Fibroblast of villous mesenchyme (primary cell): ENCODE data around the gene NDUFV2. TPM values are rescaled to one million over a fixed set of nuclear protein-coding genes. Genes with fewer than 3 reads are reported as not detected.

Experiments
- DNase-seq: peaks from one replicate; pipeline ENCODE4 v3.0.0-alpha.2; 2010; ENCODE audit warnings: low read depth
- H3K4me3 ChIP-seq: 2 replicates; pipeline ENCODE4 v1.5.1; 2011; ENCODE audit warnings: low read depth, mild to moderate bottlenecking, low read length
- total RNA-seq: library from RNA; depleted of rRNA; stranded (reverse); fragments of >200 nt; gene quantifications from 2 replicates; pipeline ENCODE4 v1.2.3, GENCODE V29; 2012
- TF ChIP-seq, protein P1 (sequence below): IDR thresholded peaks from 2 replicates; pipeline ENCODE4 v1.5.1; 2012; ENCODE audit warnings: low read depth, mild to moderate bottlenecking, low read length; ENCODE audit not compliant: insufficient read depth

Gene NDUFV2
- total RNA-seq, 1 donor, result 127 TPM

DNA sequence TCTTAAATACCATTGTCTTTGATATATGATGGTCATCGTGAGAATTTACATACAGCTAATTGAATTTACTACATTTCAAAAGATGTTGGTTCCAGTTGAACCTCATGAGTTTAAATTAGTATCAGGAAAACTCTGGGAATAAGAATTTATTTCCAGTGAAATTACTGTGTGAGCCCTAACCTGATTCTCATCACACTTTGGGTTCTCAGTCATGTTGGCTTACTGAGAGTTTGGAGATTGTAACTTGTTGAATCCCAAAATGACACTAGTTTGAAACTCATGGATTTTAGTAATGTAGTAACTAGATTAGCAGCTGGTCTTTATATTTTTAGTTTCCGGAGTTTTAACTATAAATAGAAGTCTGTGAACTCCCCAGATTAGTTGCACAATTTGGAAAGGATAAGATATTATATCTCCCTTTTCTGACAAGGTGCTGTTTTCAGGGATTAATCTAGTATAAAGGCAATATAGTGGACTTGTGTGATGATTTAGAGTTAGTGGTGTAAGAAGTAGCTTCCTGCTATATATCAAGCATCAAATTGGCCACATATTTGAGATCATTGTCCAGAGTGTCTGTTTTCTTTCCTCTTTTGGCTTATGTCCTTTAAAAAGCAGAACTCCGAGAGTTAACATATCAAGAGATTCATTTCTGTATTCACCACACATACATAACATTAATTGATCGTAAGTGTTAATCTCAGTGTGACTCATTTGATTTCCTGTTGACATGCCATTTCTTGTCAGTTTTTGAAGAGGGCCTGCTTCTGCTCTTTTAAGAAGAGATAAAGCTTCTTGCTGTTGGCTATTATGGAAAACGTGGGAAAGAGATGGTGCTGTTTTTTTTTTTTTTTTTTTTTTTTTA is 15.7 kb downstream of the NDUFV2 start:
- DNase-seq, result peak; percentile 79
- TF ChIP-seq, protein P1, sequence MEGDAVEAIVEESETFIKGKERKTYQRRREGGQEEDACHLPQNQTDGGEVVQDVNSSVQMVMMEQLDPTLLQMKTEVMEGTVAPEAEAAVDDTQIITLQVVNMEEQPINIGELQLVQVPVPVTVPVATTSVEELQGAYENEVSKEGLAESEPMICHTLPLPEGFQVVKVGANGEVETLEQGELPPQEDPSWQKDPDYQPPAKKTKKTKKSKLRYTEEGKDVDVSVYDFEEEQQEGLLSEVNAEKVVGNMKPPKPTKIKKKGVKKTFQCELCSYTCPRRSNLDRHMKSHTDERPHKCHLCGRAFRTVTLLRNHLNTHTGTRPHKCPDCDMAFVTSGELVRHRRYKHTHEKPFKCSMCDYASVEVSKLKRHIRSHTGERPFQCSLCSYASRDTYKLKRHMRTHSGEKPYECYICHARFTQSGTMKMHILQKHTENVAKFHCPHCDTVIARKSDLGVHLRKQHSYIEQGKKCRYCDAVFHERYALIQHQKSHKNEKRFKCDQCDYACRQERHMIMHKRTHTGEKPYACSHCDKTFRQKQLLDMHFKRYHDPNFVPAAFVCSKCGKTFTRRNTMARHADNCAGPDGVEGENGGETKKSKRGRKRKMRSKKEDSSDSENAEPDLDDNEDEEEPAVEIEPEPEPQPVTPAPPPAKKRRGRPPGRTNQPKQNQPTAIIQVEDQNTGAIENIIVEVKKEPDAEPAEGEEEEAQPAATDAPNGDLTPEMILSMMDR, result no peak
- no peak overlapping the region for H3K4me3 ChIP-seq

DNA sequence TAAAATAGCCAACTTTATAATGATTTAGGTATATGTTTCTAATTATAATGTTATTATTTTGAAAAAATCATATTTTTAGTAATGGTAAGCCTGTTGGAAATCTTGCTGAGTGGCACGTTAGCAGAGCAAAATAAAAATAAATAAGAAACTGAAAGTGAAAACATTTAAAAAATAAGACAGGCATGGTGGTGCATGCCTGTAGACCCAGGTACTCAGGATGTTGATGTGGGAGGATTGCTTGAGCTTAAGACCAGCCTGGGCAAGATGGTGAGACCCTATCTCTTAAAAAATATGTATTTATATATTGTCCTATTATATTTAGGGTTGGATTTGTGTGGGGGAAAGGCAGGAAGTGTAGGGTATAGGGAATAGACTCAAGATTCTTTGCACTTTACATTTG is 18.3 kb downstream of the NDUFV2 start:
- DNase-seq, result no peak
- TF ChIP-seq, protein P1, result no peak
- H3K4me3 ChIP-seq, result no peak overlapping the region

DNA sequence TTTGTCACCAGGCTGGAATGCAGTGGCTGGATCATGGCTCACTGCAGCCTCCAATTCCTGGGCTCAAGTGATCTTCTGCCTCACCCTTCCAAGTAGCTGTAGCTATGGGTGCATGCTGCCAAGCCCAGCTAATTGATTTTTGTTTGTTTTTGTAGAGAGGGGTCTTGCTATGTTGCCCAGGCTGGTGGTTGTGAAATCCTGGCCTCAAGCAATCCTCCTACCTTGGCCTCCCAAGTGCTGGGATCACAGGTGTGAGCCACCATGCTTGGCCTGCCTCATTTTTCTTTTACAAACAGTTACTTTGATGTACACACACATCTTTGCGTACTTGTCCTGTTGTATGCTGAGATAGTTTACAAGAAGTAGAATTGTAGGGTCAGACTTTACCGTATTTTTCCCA is 21.0 kb downstream of the NDUFV2 start:
- TF ChIP-seq, protein P1, result no peak
- DNase-seq, result no peak

DNA sequence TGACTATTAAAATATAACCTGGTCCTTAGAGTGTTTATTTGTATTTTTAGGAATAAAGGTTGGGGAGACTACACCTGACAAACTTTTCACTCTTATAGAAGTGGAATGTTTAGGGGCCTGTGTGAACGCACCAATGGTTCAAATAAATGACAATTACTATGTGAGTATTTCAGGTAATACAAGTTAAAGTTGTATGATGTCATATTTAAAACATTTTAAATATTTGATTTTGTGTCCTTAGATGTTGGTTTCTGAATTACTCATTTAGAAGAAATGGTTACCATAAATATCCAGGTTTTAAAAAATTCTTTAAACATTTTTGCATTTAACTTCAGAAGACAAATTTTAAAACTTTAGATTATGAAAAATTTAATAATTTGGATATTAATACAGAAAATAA is 22.3 kb downstream of the NDUFV2 start:
- no peak for DNase-seq

More for the DNA sequence above, 21.0 kb downstream of the NDUFV2 start:
- no peak overlapping the region for H3K4me3 ChIP-seq

DNA sequence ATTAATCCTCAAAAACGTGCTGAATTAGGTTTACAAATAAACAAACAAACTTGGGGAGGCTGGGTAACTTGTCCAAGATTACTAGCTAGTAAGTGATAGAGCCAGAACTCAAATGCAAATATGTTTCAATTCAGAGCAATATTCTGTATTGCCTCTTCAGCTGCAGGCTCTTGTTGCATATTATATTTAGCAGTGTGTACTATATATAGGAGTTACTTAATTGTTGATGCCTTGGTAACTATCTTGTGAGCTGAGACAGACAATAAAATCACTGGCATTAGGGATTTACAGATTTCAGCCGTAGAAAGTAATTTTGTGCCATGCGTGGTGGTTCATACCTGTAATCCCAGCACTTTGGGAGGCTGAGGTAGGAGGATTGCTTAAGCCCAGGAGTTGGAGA is 23.8 kb downstream of the NDUFV2 start:
- DNase-seq, result no peak
- TF ChIP-seq, protein P1, result no peak

More for the DNA sequence above, 22.3 kb downstream of the NDUFV2 start:
- TF ChIP-seq, protein P1, result no peak
- H3K4me3 ChIP-seq, result no peak overlapping the region

DNA sequence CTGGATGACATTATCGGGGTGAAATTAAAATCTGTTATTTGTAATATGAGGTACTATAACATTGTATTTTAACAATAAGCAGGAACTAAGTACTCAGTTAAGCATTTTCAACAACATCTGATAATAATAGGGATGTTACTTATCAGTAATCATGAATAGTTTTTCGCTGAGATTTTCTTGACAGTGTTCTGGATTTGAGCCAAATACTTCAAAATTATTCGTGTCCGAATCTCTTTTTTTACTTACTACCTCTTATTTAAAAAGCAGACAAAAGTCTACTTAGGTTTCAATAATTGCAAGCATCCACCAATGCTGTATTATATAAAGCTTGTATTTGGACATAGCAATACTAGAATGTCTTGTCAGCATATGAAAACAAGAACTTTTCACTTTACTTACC is 27.7 kb downstream of the NDUFV2 start:
- H3K4me3 ChIP-seq, result no peak overlapping the region
- TF ChIP-seq, protein P1, result no peak

More for the DNA sequence above, 23.8 kb downstream of the NDUFV2 start:
- H3K4me3 ChIP-seq, result no peak overlapping the region

More for the DNA sequence above, 27.7 kb downstream of the NDUFV2 start:
- no peak for DNase-seq
